ENCODE data around the gene CASTOR2.

The CASTOR2 gene

GRCh38 chr7:75028299-75028698 is 63.8 kb downstream of the CASTOR2 start:
- TF ChIP-seq CTCF (IDR thresholded peaks at IDR 0.05), result no peak

DNA sequence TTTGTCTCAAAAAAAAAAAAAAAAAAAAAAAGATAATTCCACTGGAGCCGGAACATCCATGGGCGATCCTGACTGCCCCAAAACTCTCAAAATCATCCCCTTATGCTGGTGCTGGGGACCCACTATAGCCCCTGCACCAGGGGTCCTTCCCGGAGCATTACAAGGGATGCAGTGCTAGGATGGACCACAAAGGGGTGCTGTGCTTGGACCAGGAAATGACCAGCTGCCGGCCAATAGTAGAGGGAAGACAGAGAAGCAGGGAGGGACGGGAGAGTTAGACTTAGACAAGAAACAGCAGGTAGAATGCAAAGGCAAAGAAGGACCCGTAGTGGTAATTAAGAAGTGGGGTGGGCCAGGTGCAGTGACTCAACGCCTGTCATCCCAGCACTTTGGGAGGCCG is 68.6 kb downstream of the CASTOR2 start:
- no peak for TF ChIP-seq CTCF (IDR thresholded peaks at IDR 0.05)

- no peak for TF ChIP-seq CTCF (IDR thresholded peaks at IDR 0.05)
Observed at GRCh38 chr7:75033826-75034225, 69.3 kb downstream of the CASTOR2 start.

DNA sequence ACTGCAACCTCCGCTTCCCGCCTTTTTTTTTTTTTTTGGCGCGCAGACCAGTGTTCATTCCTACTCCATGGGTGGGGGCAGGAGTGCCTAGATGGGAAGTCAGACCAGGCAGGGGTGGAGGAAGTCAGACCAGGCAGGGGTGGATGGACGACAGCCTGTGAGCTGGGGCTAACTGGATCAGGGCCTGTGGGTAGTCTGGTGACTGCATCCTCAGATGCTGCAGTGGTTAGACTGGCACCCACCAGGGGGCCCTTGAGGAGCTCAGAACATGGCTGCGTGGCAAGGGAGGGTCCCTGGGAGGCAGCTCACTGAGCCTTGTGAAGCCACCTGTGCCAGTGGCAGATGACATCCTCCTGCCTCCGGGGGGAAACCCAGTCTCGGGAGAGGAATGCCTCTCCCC is 74.0 kb downstream of the CASTOR2 start:
- TF ChIP-seq CTCF (IDR thresholded peaks at IDR 0.05), result no peak

- no peak for TF ChIP-seq CTCF (IDR thresholded peaks at IDR 0.05)
Observed at GRCh38 chr7:75039166-75039565, 74.7 kb downstream of the CASTOR2 start.

DNA sequence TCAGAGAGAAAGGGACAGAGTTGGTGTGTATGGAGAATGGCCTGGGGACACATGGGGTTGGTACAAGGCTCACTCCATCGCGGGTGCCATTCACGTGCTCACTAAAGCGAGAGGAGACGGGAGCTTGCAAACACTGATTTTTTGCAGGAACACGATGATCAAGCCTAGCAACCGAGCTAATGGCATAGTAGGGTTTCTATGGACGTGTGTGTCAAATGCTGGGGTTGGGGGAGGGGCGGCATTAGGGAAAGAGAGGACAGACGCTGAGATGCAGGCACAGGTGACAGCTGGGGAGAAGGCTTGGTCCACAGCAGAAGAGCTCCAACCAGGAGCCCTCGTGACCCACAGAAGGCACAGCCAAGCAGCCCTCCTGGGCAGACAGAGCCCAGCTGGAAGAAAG is 75.2 kb downstream of the CASTOR2 start:
- no peak for TF ChIP-seq CTCF (IDR thresholded peaks at IDR 0.05)

DNA sequence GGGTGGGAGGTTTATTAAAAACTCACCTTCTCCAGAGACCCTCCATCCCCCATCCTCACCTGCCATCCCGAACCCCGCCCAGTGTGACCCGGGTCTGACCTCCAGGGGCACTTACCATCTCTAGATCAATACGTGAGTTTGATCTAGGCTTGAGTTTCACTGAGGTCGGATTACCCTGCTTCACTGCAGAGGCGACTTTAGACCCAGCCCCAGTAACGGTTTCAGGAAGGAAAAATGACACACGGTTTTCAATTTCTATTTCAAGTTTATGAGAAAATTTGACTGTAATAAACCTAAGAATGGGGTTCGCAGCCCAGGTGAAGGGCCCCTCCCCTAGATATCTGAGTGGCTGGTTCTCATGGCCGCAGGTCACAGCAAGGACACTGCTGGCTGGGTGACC is 76.0 kb downstream of the CASTOR2 start:
- TF ChIP-seq CTCF (IDR thresholded peaks at IDR 0.05), result no peak

DNA sequence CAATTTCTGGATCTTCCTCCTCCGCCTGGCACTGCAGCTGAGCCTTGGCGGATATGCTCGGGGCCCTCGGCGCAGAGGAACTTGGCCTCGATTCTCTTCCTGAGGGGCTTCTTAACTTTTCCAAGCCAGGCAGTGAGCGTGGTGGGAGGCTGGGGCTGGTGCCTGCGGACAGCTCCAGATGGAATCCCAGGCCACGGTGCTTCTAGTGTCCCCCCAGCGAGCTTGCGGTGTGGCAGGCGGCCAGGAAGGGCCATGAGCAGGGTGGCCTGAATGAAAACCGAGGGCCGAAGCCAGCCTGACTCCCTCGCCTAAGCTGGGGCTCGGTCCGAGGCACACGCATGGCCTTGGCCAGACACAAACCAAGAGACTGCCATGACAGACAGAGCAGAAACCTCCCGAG is 77.8 kb downstream of the CASTOR2 start:
- no peak for TF ChIP-seq CTCF (IDR thresholded peaks at IDR 0.05)
